Glutamatergic neuron (in vitro differentiated cells): ENCODE results near the gene ABCA3. TPM values are rescaled to one million over a fixed set of nuclear protein-coding genes. Genes with fewer than 3 reads are reported as not detected.

Experiments
- DNase-seq: peaks from one replicate; pipeline ENCODE4 v3.0.0; 2022
- H3K27ac Mint-ChIP-seq: one replicate; pipeline ENCODE4 v1.8.0; 2020; ENCODE audit warnings: mild to moderate bottlenecking, mixed read lengths, inconsistent platforms; ENCODE audit not compliant: unreplicated experiment
- H3K27me3 Mint-ChIP-seq: one replicate; pipeline ENCODE4 v1.8.0; 2020; ENCODE audit warnings: mild to moderate bottlenecking, moderate library complexity, mixed read lengths, inconsistent platforms; ENCODE audit not compliant: unreplicated experiment
- H3K36me3 Mint-ChIP-seq: one replicate; pipeline ENCODE4 v1.8.0; 2020; ENCODE audit warnings: mild to moderate bottlenecking, mixed read lengths, inconsistent platforms; ENCODE audit not compliant: unreplicated experiment
- H3K4me1 Mint-ChIP-seq: one replicate; pipeline ENCODE4 v1.8.0; 2020; ENCODE audit warnings: mild to moderate bottlenecking, low read depth, mixed read lengths, inconsistent platforms; ENCODE audit not compliant: unreplicated experiment
- H3K4me3 Mint-ChIP-seq: one replicate; pipeline ENCODE4 v1.8.0; 2020; ENCODE audit warnings: mild to moderate bottlenecking, mixed read lengths, inconsistent platforms; ENCODE audit not compliant: unreplicated experiment
- H3K9me3 Mint-ChIP-seq: one replicate; pipeline ENCODE4 v1.8.0; 2020; ENCODE audit warnings: mild to moderate bottlenecking, moderate library complexity, mixed read lengths, inconsistent platforms; ENCODE audit not compliant: unreplicated experiment
- total RNA-seq: library from RNA; stranded (reverse); fragmentation: NEBNext Ultra II Directional; extraction: Animal tissue kit (Norgen Biotek cat#: 25700); gene quantifications from one replicate; pipeline ENCODE4 v1.2.1, GENCODE V29; 2021; ENCODE audit not compliant: unreplicated experiment
- TF ChIP-seq, protein P1 (sequence below): fragments of 200-600 bp; sonication (generic); IDR thresholded peaks from one replicate; pipeline ENCODE4 v1.5.0; 2021; ENCODE audit not compliant: partially characterized antibody, unreplicated experiment

Gene ABCA3
- total RNA-seq, 1 donor from 2014 or later: 110 TPM

DNA sequence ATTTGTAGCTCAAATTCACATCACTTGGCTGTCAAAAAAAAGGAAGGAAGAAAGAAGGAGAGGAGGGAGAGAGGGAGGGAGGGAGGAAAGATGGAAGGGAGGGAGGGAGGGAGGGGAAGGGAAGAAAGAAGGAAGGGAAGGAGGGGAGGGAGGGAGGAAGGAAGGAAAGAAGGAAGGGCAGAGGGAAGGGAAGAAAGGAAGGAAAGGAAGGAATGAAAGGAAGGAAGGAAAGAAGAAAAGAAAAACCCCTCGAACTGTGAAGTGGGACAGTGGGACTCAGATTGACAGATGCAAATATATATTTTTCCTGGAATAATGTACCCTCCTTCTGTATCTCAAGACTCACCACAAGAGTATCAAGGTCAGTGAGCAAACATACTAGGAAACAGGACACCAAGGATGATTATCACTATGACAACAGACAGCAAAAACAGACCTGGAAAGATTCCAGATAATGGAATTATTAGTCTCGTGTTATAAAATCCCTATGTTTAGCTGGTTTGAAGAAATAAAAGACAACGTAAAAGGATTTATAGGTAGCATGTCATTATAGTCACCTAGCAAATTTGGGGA, 24.2 kb upstream of the ABCA3 start:
- Mint-ChIP-seq H3K4me1 (peaks cover 12% of the 10 kb centered on the region), H3K4me3 (no peak overlapping the region), H3K27ac (no peak overlapping the region), H3K9me3 (peaks cover 4% of the 10 kb centered on the region), H3K36me3 (no peaks in the 10 kb centered on the region), H3K27me3 (peaks cover 1% of the 10 kb centered on the region)
- TF ChIP-seq, protein P1, sequence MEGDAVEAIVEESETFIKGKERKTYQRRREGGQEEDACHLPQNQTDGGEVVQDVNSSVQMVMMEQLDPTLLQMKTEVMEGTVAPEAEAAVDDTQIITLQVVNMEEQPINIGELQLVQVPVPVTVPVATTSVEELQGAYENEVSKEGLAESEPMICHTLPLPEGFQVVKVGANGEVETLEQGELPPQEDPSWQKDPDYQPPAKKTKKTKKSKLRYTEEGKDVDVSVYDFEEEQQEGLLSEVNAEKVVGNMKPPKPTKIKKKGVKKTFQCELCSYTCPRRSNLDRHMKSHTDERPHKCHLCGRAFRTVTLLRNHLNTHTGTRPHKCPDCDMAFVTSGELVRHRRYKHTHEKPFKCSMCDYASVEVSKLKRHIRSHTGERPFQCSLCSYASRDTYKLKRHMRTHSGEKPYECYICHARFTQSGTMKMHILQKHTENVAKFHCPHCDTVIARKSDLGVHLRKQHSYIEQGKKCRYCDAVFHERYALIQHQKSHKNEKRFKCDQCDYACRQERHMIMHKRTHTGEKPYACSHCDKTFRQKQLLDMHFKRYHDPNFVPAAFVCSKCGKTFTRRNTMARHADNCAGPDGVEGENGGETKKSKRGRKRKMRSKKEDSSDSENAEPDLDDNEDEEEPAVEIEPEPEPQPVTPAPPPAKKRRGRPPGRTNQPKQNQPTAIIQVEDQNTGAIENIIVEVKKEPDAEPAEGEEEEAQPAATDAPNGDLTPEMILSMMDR: no peak
- DNase-seq: no peak

GRCh38 chr16:2362218-2362617, 21.7 kb upstream of the ABCA3 start:
- H3K4me1 Mint-ChIP-seq: peaks cover 12% of the 10 kb centered on the region

GRCh38 chr16:2361129-2361528, 20.6 kb upstream of the ABCA3 start:
- Mint-ChIP-seq H3K4me3 (no peak overlapping the region), H3K9me3 (peaks cover 4% of the 10 kb centered on the region), H3K4me1 (peaks cover 7% of the 10 kb centered on the region), H3K27ac (no peak overlapping the region), H3K36me3 (no peaks in the 10 kb centered on the region), H3K27me3 (peaks cover 1% of the 10 kb centered on the region)
- TF ChIP-seq, protein P1: no peak
- no peak for DNase-seq

More at GRCh38 chr16:2362218-2362617, 21.7 kb upstream of the ABCA3 start:
- no peaks in the 10 kb centered on the region for H3K36me3 Mint-ChIP-seq
- peaks cover 4% of the 10 kb centered on the region for H3K9me3 Mint-ChIP-seq
- H3K4me3 Mint-ChIP-seq: no peak overlapping the region
- TF ChIP-seq, protein P1: no peak
- DNase-seq: no peak
- peaks cover 1% of the 10 kb centered on the region for H3K27me3 Mint-ChIP-seq
- H3K27ac Mint-ChIP-seq: no peak overlapping the region

- Mint-ChIP-seq H3K36me3 (no peaks in the 10 kb centered on the region), H3K9me3 (no peaks in the 10 kb centered on the region), H3K27ac (no peak overlapping the region), H3K4me3 (no peak overlapping the region), H3K4me1 (no peaks in the 10 kb centered on the region), H3K27me3 (peaks cover 1% of the 10 kb centered on the region)
- no peak for DNase-seq
- TF ChIP-seq, protein P1: no peak
Observed at GRCh38 chr16:2359919-2360318, 19.4 kb upstream of the ABCA3 start.

DNA sequence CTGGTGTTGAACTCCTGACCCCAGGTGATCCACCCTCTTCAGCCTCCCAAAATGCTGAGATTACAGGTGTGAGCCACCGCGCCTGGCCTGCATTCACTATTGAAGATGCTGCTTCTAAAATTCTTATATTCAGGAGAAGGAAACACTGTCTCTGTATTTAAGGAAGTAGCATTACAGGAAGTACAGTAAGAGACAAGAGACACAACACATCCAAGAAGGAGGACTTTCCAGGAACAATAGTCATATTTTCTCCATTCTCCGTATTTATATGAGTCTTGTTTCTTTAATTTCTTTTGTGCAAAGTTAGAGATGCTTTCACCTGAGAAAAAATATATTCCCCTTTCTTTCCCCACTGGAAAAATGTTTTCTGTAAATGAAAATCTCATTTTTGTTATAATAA, 18.3 kb upstream of the ABCA3 start:
- H3K9me3 Mint-ChIP-seq: no peaks in the 10 kb centered on the region
- TF ChIP-seq, protein P1: no peak
- no peak for DNase-seq
- H3K36me3 Mint-ChIP-seq: no peaks in the 10 kb centered on the region
- H3K27ac Mint-ChIP-seq: no peak overlapping the region
- peaks cover 1% of the 10 kb centered on the region for H3K27me3 Mint-ChIP-seq
- no peaks in the 10 kb centered on the region for H3K4me1 Mint-ChIP-seq
- no peak overlapping the region for H3K4me3 Mint-ChIP-seq
